HG03521 (cell line): ENCODE measurements around the gene C16orf54.
A peak's percentile ranks its signal among the peaks of the same experiment; 100 is the strongest.
"Not testable (repeated sequence)": the region's sequence is repeated elsewhere in the genome, so short reads cannot be mapped to it uniquely, and the experiment has no call there.

Experiments used
- ATAC-seq: cut with Tn5 transposase; IDR thresholded peaks from one replicate; pipeline ENCODE4 v1.9.1; 2021; ENCODE audit warnings: mild to moderate bottlenecking, moderate library complexity; ENCODE audit not compliant: unreplicated experiment

Gene C16orf54

DNA sequence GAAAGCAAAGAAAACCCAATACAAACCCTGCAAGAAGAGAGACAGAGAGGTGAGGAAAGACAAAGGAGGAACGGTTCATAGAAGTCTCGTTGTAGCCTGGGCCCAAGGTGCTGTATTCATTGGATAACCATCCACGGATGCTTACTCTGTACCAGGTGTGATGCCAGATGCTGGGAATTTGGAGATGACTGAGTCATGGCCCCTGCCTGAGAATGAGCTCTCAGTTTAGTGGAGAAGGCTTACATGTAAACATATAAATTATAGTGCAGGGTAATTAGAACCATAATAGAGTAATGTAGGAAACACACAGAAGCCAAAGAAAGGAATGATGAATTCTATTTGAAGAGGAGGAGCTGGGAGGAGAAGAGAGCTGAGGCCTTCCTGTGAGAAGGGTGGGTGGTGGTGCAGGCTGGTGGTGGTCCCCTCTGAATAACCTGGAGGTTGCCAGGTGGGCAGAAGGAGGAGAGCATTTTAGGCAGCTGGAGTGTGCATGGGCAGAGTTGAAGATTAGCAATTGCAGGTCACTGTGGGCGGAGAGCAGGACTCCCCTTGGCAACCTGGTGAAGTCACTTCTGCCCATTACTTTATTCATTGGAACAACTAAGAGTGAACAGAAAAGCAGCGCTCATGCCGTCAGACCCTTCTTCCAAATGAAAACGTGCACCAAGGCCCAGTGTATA, 24.6 kb upstream of the C16orf54 start:
- no peak for ATAC-seq

GRCh38 chr16:29769507-29769906, 23.7 kb upstream of the C16orf54 start:
- ATAC-seq = no peak

- no peak for ATAC-seq
Measured at GRCh38 chr16:29767062-29767461, 21.3 kb upstream of the C16orf54 start.

DNA sequence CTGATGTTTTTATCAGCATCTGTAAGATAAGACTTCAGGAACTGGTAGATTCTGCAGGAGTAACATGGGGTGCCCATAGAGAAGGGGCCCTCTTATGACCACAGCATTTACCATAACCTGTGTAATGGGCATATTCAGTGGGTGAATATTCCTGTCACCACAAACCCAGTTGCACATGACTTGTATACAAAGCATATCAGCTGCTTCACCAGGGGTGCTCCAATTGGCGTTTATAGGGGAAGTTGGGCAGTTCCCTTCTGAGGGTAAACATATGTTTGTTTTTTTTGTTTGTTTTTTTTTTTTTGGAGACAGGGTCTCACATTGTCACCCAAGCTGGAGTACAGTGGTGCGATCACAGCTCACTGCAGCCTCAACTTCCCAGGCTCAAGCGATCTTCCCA, 20.8 kb upstream of the C16orf54 start:
- ATAC-seq = no peak

- ATAC-seq = no peak
Measured at GRCh38 chr16:29765167-29766032, 19.6 kb upstream of the C16orf54 start.

GRCh38 chr16:29763326-29763725, 17.5 kb upstream of the C16orf54 start:
- ATAC-seq = no peak

GRCh38 chr16:29761882-29762281, 16.1 kb upstream of the C16orf54 start:
- no peak for ATAC-seq

- not testable (repeated sequence) for ATAC-seq
Measured at GRCh38 chr16:29761280-29761651, 15.5 kb upstream of the C16orf54 start.

GRCh38 chr16:29760567-29761279, 14.9 kb upstream of the C16orf54 start:
- no peak for ATAC-seq

- no peak for ATAC-seq
Measured at GRCh38 chr16:29757950-29758466, 12.2 kb upstream of the C16orf54 start.

GRCh38 chr16:29757086-29757485, 11.3 kb upstream of the C16orf54 start:
- ATAC-seq = not testable (repeated sequence)

- no peak for ATAC-seq
Measured at GRCh38 chr16:29756654-29757053, 10.9 kb upstream of the C16orf54 start.

DNA sequence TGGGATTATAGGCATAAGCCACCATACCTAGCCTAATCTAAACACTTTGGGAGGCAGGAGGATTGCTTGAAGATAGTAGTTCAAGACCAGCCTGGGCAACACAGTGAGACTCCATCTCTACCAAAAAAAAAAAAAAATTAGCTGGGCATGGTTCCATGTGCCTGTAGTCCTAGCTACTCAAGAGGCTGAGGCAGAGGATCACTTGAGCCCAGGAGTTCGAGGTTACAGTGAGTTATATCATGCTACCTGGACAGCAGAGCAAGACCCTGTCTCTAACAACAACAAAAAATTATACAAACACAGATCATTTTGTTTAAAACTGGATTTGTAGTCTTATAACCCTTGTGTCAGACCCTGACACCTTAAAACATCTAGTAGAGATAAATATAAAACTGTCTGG, 7.7 kb upstream of the C16orf54 start:
- no peak for ATAC-seq

- ATAC-seq = not testable (repeated sequence)
Measured at GRCh38 chr16:29748760-29749149, 3.0 kb upstream of the C16orf54 start.

- no peak for ATAC-seq
Measured at GRCh38 chr16:29747947-29748759, 2.4 kb upstream of the C16orf54 start.

GRCh38 chr16:29746518-29746917, 728 bp upstream of the C16orf54 start:
- not testable (repeated sequence) for ATAC-seq

- ATAC-seq = peak; percentile 48
Measured at GRCh38 chr16:29745121-29745852, 503 bp downstream of the C16orf54 start.

- ATAC-seq = no peak
Measured at GRCh38 chr16:29744541-29745101, 1.2 kb downstream of the C16orf54 start.

DNA sequence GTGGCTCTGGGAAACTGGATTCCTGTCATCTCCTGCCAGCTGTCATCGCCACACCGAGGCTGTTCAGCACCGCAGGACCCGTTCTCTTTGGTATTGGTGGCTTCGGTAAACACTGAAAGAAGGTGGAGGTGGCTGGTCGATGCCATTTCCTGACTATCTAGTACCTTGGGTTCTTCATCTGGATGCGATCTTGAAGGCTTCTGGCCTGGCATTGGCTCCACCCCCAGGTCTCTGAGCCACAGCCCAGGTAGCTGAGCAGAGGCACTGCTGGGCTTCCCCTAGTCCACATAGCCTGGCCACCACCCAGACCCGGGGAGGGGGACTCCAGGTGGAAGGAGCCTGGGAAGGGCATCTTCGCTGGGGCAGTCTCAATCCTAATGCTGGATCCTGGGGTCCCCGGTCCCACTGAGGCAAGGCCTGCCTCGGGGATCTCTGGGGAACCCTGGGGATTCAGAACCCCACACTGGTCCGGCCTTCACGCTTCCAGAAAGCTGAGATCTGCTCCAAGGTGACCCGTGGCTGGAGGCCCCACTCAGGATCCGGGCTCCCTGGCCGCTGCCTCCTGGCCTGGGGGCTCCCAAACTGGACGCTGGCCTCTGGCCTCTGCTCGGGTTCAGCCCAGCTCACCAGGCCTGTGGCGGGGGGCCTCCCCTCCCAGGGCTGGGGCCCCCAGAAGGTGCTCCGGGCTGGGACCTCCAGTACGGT, 1.8 kb downstream of the C16orf54 start:
- ATAC-seq = no peak
